NOMO-1 treated with DMSO at 0.1 percent for 48 hours (cell line): ENCODE measurements around the gene PGF.

Experiments used
- DNase-seq: peaks from one replicate; lab custom pipeline; 2025; ENCODE audit not compliant: unreplicated experiment; lab: John Stamatoyannopoulos, UW

The PGF gene

DNA sequence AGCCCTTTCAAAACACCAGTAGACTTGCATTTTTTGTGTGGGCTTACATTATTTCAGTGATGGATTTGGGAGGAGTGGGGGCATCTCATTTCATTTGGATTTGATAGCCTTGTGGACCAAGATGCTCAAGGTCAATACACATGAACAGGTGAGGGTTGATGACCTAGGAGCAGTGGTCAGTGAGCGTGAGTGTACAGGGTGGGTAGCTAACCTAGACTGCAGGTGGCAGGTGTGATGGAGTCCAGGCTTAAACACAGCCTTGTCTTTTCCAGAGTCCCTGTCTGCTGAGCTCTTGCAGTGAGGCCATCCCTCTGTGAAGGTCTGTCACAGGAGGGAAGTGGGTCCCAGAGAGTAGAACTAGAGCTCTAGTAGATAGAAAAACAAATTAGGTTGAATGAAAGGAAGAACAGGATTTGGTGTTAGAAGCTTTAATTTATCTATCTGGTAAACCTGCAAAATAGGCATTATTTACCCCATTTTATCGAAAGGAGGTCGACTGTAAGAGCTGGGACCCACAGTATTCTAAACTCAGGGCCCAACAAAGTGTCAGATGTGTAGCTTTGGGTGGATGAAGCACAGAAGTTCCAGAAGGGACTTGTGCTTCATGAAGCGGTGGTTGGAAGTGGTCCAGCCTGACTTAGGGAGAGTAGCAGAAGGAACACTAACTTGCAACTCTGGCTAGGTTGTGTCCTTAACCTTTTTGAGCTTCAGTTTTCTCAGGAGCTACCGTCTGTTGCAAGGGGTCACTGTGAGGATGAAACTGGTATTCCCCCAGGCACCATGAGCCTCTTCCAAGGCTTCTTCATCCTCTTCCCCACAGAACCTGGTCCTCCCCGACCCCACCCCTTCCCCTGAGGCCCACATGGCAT is 50.5 kb downstream of the PGF start:
- DNase-seq = no peak

DNA sequence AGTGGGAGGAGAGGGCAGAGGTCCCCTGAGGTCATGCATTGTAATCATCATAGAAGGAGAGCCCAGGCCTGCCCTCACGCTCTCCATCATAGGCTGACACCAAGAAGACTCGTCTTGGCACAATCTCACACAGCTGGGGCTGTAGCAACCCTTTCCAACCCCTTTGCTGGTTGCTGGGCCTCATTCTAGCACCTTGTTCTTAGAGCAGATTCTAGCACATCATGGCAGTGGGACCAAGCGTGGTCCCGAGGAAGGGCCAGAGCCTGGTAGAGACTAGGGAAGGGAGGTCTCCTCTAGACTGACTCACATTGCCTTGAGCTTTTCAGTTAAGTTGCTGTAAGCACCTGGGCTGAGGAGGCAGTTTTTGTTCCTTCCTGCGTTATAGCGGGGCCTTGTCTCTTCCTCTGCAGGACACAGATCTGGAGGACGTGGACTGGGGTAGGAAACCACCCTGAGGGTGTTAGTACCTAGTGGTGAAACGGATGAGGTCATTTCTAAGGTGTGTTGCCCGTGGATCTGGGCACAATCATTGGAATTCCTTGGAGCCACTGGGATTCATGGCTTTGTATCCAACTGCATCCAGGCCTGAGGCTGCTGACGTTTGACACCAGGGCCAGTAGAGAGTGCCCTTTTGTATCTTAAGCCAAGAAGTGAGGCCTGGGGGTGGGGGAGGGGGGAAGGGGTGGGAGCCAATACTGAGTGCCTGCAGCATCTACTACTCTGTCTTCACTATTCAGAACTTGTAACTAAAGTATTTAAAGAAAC is 52.3 kb downstream of the PGF start:
- DNase-seq = no peak

GRCh38 chr14:74898694-74899093 is 56.7 kb downstream of the PGF start:
- DNase-seq = no peak

GRCh38 chr14:74898083-74898482 is 57.3 kb downstream of the PGF start:
- no peak for DNase-seq

DNA sequence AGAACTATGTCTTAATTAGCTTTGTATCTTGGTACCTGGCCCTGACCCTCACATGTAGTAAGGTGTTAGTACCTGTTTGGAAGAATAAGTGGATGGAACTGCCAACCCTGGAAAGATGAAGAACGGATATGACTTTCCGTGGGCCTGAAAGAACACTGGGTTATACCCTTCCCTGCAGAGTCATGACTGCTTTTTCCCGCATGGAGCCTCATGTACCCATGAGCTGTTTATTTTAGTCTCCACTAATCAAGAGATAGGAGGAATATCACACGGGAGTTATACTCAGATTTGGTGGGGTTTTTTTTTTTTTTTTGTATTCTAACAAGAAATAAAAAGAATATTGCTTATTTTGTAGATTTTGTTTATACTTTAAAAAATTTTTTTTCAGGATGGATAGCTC is 57.8 kb downstream of the PGF start:
- DNase-seq = no peak

GRCh38 chr14:74896400-74896799 is 59.0 kb downstream of the PGF start:
- no peak for DNase-seq

DNA sequence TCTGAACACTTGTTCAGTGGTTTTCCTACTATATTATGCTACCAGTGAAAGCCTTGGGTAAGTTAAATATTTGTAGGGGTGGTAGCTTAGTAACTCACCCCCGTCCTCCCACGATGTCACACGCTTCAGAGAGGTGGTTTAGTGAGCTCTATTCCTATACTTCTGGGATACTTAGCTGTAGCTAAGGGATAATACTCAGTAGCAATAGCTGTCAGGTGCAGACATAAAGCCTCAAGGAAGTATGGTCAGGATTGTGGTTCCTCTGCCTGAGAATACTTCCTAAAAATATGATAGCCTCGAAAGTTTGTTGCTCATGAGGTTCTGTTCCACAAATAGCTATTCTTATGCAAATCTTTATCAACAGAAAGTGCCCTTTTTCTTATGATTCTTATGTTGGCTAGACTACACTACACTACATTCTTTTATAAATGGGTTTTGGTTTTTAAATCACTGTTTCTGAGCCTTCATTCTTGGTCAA is 61.7 kb downstream of the PGF start:
- peak; percentile 52 for DNase-seq

DNA sequence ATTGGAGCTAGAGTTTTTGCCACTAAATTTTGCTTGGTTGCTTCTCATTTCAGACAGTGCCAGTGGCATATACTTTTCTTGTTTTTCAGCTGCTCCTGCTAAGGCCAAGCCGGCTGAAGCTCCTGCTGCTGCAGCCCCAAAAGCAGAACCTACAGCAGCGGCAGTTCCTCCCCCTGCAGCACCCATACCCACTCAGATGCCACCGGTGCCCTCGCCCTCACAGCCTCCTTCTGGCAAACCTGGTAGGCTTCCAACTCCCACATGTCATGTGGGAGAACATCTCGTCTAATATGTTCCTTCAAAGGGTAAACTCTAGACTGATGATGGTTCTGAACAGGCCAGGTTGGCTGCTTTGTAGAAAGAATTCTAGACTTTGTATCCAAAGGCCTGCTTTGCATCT is 62.7 kb downstream of the PGF start:
- peak; percentile 14 for DNase-seq

- no peak for DNase-seq
These were observed 63.5 kb downstream of the PGF start for GRCh38 chr14:74891870-74892269.
